Activated naive CD4-positive, alpha-beta T cell treated with anti-CD3 and anti-CD28 coated beads for 36 hours (primary cell): Measurements from ENCODE around the gene FAM186B. TPM values are rescaled to one million over a fixed set of nuclear protein-coding genes. Genes with fewer than 3 reads are reported as not detected.

Source experiments
- CTCF ChIA-PET: fragments of 350-600 bp; sonication (Branson Sonifier 250); formaldehyde crosslinking; loops from one replicate; lab custom pipeline; 2021; ENCODE audit warnings: antibody characterized with exemption; lab: Charles Lee
- DNase-seq: peaks from one replicate; pipeline ENCODE4 v3.0.0-alpha.2; 2020
- H3K27ac Mint-ChIP-seq: one replicate; pipeline ENCODE4 v1.8.0; 2021; ENCODE audit warnings: mild to moderate bottlenecking, mixed read lengths
- H3K27me3 Mint-ChIP-seq: one replicate; pipeline ENCODE4 v1.8.0; 2021; ENCODE audit warnings: low read depth, mixed read lengths
- H3K36me3 Mint-ChIP-seq: one replicate; pipeline ENCODE4 v1.8.0; 2021; ENCODE audit warnings: low read depth, mixed read lengths
- H3K4me1 Mint-ChIP-seq: one replicate; pipeline ENCODE4 v1.8.0; 2021; ENCODE audit warnings: low read depth, mixed read lengths
- H3K4me3 Mint-ChIP-seq: one replicate; pipeline ENCODE4 v1.8.0; 2021; ENCODE audit warnings: mild to moderate bottlenecking, moderate library complexity, mixed read lengths
- H3K9me3 Mint-ChIP-seq: one replicate; pipeline ENCODE4 v1.8.0; 2021; ENCODE audit warnings: mixed read lengths
- intact Hi-C: fragments of 100-400 bp; cut with micrococcal nuclease; formaldehyde crosslinking; loops from one replicate; pipeline ENCODE4 v1.15.1; 2023
- total RNA-seq, 2 experiments: library from RNA; stranded (reverse); gene quantifications; one replicate each; pipeline ENCODE4 v1.2.3, GENCODE V29; 2021

FAM186B gene
- total RNA-seq, 2 experiments from 2014 or later, result 0.12 TPM; not detected in 1

DNA sequence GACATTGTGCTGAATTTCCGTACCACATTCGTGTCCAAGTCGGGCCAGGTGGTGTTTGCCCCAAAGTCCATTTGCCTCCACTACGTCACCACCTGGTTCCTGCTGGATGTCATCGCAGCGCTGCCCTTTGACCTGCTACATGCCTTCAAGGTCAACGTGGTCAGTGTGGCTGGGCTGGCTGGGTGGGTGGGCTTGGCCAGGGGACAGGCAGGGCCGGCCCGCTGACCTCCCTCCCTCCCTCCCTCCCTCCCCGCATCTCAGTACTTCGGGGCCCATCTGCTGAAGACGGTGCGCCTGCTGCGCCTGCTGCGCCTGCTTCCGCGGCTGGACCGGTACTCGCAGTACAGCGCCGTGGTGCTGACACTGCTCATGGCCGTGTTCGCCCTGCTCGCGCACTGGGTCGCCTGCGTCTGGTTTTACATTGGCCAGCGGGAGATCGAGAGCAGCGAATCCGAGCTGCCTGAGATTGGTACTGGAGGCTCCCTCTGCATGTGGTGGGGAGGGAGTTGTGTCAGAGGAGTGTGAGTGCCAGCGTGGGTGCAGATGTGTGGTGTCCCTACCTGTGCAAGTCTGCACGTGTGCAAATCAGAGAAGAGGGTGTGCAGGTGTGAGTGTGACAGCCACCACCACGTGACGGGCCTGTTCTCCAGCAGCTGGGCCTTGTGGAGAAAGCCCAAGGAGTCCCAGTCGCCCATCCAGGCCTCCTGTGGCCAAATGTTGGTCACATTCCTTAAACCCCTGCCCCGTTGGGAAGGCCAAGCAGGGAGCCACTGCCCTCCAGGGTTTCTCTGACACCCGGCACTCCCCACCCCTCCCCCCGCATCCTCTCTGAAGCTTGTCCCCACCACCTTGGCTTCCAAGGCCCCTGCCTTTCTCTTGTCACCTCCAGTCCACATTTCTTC is 61.3 kb downstream of the FAM186B start:
- H3K36me3 Mint-ChIP-seq, result no peaks in the 10 kb centered on the region
- H3K4me1 Mint-ChIP-seq, result peaks cover 21% of the 10 kb centered on the region
- intact Hi-C loops, result no loop called here
- H3K4me3 Mint-ChIP-seq, result no peak overlapping the region
- H3K27me3 Mint-ChIP-seq, result peaks cover 12% of the 10 kb centered on the region
- CTCF ChIA-PET, result interaction anchor here (0.5 to 1.1 kb wide), 3 partner anchors 9 to 36 kb away, joined by 3 to 4 read pairs (median 3); no protein-coding TSS in a partner anchor
- H3K9me3 Mint-ChIP-seq, result no peaks in the 10 kb centered on the region
- no peak overlapping the region for H3K27ac Mint-ChIP-seq
- no peak for DNase-seq

- H3K27me3 Mint-ChIP-seq, result peaks cover 12% of the 10 kb centered on the region
- CTCF ChIA-PET, result interaction anchor here (0.5 to 0.8 kb wide), 2 partner anchors 10 to 11 kb away, joined by 3 to 4 read pairs; no protein-coding TSS in a partner anchor
- no peaks in the 10 kb centered on the region for H3K9me3 Mint-ChIP-seq
- H3K4me3 Mint-ChIP-seq, result no peak overlapping the region
- H3K4me1 Mint-ChIP-seq, result peaks cover 17% of the 10 kb centered on the region
- intact Hi-C loops, result no loop called here
- H3K36me3 Mint-ChIP-seq, result no peaks in the 10 kb centered on the region
- no peak for DNase-seq
- H3K27ac Mint-ChIP-seq, result no peak overlapping the region
Observed at GRCh38 chr12:49543221-49543913, 62.1 kb downstream of the FAM186B start.

DNA sequence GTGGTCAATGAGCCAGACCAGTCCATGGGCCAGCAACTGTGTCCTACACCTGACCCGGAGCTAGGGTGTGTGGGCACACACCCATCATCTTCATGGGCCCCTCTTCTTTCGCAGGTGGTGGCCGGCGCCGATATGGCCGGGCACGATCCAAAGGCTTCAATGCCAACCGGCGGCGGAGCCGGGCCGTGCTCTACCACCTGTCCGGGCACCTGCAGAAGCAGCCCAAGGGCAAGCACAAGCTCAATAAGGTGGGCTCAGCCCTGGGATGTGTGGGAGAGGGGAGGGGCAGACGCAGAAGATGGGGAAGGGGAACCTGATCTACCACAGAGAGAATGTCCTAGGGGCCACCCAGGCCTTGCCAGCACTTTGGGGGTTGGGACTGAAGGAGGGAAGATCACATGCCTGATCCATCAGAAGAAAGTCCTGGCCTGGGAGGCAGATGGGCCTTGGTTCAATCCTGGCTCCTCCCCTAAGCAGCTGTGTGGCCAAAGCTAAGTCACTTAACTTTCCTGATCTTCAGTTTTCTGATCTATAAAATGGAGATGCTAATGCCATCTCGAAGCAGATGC is 62.8 kb downstream of the FAM186B start:
- Mint-ChIP-seq H3K27ac (no peak overlapping the region), H3K36me3 (no peaks in the 10 kb centered on the region), H3K27me3 (peaks cover 14% of the 10 kb centered on the region), H3K4me3 (no peak overlapping the region), H3K4me1 (peaks cover 13% of the 10 kb centered on the region), H3K9me3 (no peaks in the 10 kb centered on the region)
- CTCF ChIA-PET, result interaction anchor here (0.8 kb wide), 1 partner anchor 10 kb away, joined by 4 read pairs; no protein-coding TSS in a partner anchor
- DNase-seq, result no peak
- intact Hi-C loops, result no loop called here

- peaks cover 20% of the 10 kb centered on the region for H3K27me3 Mint-ChIP-seq
- intact Hi-C loops, result no loop called here
- H3K9me3 Mint-ChIP-seq, result no peaks in the 10 kb centered on the region
- CTCF ChIA-PET, result no interaction called here
- H3K36me3 Mint-ChIP-seq, result no peaks in the 10 kb centered on the region
- no peak overlapping the region for H3K27ac Mint-ChIP-seq
- H3K4me1 Mint-ChIP-seq, result peaks cover 13% of the 10 kb centered on the region
- no peak for DNase-seq
- no peak overlapping the region for H3K4me3 Mint-ChIP-seq
Observed at GRCh38 chr12:49541911-49542505, 63.4 kb downstream of the FAM186B start.

- CTCF ChIA-PET, result no interaction called here
- Mint-ChIP-seq H3K4me3 (no peak overlapping the region), H3K36me3 (no peaks in the 10 kb centered on the region), H3K27ac (no peak overlapping the region), H3K4me1 (peaks cover 13% of the 10 kb centered on the region), H3K27me3 (peaks cover 24% of the 10 kb centered on the region), H3K9me3 (no peaks in the 10 kb centered on the region)
- DNase-seq, result no peak
- intact Hi-C loops, result no loop called here
Observed at GRCh38 chr12:49541140-49541861, 64.1 kb downstream of the FAM186B start.

- Mint-ChIP-seq H3K9me3 (no peaks in the 10 kb centered on the region), H3K27me3 (peaks cover 26% of the 10 kb centered on the region), H3K4me3 (peak overlapping the region; percentile 13), H3K36me3 (no peaks in the 10 kb centered on the region), H3K27ac (no peak overlapping the region), H3K4me1 (peaks cover 13% of the 10 kb centered on the region)
- DNase-seq, result no peak
- CTCF ChIA-PET, result no interaction called here
- intact Hi-C loops, result no loop called here
Observed at GRCh38 chr12:49540229-49541139, 65.0 kb downstream of the FAM186B start.

- intact Hi-C loops, result no loop called here
- Mint-ChIP-seq H3K36me3 (no peaks in the 10 kb centered on the region), H3K9me3 (no peaks in the 10 kb centered on the region), H3K4me3 (peak overlapping the region; percentile 42), H3K27me3 (peaks cover 26% of the 10 kb centered on the region), H3K4me1 (peaks cover 13% of the 10 kb centered on the region), H3K27ac (no peak overlapping the region)
- DNase-seq, result no peak
- CTCF ChIA-PET, result interaction anchor here (1.2 kb wide), 1 partner anchor 181 kb away, joined by 3 read pairs; no protein-coding TSS in a partner anchor
Observed at GRCh38 chr12:49539406-49540228, 65.8 kb downstream of the FAM186B start.

- Mint-ChIP-seq H3K4me3 (peak within 1 kb of the TSS; percentile 63), H3K9me3 (no peaks in the 10 kb centered on the region), H3K36me3 (no peaks in the 10 kb centered on the region), H3K27me3 (peaks cover 26% of the 10 kb centered on the region), H3K27ac (no peak within 1 kb of the TSS), H3K4me1 (peaks cover 13% of the 10 kb centered on the region)
- intact Hi-C loops, result no loop called here
- CTCF ChIA-PET, result interaction anchor here (1.2 kb wide), 1 partner anchor 180 kb away, joined by 3 read pairs; no protein-coding TSS in a partner anchor
- DNase-seq, result peak; percentile 90
Observed at GRCh38 chr12:49538510-49539403, 66.7 kb downstream of the FAM186B start, which contains the start of gene KCNH3. TSS of gene KCNH3 (plus strand) at chr12:49539030. CDS start at chr12:49539417, 387 bp downstream.

GRCh38 chr12:49537752-49538509 is 67.5 kb downstream of the FAM186B start:
- DNase-seq, result no peak
- intact Hi-C loops, result no loop called here
- H3K27ac Mint-ChIP-seq, result no peak overlapping the region
- peaks cover 8% of the 10 kb centered on the region for H3K4me1 Mint-ChIP-seq
- CTCF ChIA-PET, result interaction anchor here (0.6 to 1.2 kb wide), 3 partner anchors 43 to 180 kb away, joined by 3 to 5 read pairs (median 3); no protein-coding TSS in a partner anchor
- no peaks in the 10 kb centered on the region for H3K9me3 Mint-ChIP-seq
- no peaks in the 10 kb centered on the region for H3K36me3 Mint-ChIP-seq
- H3K4me3 Mint-ChIP-seq, result peak overlapping the region; percentile 63
- peaks cover 26% of the 10 kb centered on the region for H3K27me3 Mint-ChIP-seq
